ENCODE data around the gene SERPINA5. TPM values are rescaled to one million over a fixed set of nuclear protein-coding genes. Genes with fewer than 3 reads are reported as not detected.
A peak's percentile ranks its signal among the peaks of the same experiment; 100 is the strongest.

SERPINA5 gene
- total and polyA plus RNA-seq, 2 of the 13 experiments (the other 11 are each of a cell fraction or from before 2014, with no cell fraction given) = 449 to 498 TPM

DNA sequence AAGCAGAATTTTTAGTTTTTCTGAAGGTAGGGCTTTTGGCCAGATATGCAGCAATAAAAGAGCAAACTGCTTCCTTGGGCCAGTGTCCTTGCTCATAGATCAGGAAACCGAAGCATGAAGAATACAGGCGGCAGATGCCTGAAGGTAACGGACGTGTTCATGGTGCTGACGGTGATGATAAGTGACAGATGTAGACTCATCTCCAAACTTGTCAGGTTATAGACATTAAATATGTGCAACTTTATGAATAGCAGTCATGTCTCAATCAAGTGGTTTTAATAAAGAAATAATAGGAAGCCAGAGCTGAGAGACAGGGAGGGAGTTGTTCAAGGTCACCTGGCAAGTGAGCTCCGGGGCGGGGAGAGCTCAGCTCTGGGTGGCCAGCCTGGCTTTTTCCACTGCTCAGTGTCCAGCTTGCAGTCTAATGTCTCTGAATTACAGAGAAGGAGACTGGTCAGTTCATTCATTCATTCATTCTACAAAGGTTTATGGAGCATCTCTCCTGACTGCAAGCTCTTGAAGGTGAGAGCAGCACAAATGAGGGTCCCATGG is 1.0 kb downstream of the SERPINA5 start (continued):
- TF ChIP-seq PCBP2 (optimal IDR thresholded peaks at IDR 0.05; ENCODE audit: low read depth, low read length, poor library complexity, severe bottlenecking) = no peak
- no peak for TF ChIP-seq PAF1 (CRISPR knock-in tag; IDR thresholded peaks at IDR 0.05)
- no peak for TF ChIP-seq SIN3B (IDR thresholded peaks at IDR 0.05; ENCODE audit: low read length)
- 0 out of 2 replicates have a peak, but pooled peaks have one; percentile 29 for TF ChIP-seq ZNF329 (CRISPR knock-in tag; IDR thresholded peaks at IDR 0.05; ENCODE audit: low read depth)
- no peak for TF ChIP-seq ZNF451 (CRISPR knock-in tag; IDR thresholded peaks at IDR 0.05)
- TF ChIP-seq, protein P1, sequence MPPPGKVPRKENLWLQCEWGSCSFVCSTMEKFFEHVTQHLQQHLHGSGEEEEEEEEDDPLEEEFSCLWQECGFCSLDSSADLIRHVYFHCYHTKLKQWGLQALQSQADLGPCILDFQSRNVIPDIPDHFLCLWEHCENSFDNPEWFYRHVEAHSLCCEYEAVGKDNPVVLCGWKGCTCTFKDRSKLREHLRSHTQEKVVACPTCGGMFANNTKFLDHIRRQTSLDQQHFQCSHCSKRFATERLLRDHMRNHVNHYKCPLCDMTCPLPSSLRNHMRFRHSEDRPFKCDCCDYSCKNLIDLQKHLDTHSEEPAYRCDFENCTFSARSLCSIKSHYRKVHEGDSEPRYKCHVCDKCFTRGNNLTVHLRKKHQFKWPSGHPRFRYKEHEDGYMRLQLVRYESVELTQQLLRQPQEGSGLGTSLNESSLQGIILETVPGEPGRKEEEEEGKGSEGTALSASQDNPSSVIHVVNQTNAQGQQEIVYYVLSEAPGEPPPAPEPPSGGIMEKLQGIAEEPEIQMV (CRISPR knock-in tag; IDR thresholded peaks at IDR 0.05; ENCODE audit: low read depth) = 0 out of 2 replicates have a peak, but pooled peaks have one; percentile 28
- 0 out of 2 replicates have a peak, but pooled peaks have one; percentile 14 for TF ChIP-seq ZNF317 (CRISPR knock-in tag; IDR thresholded peaks at IDR 0.05)
- TF ChIP-seq MTF2 (CRISPR knock-in tag; IDR thresholded peaks at IDR 0.05; ENCODE audit: borderline replicate concordance) = peak; percentile 69; the same call in 1 of the 2 replicates
- 0 out of 2 replicates have a peak, but pooled peaks have one; percentile 1 for TF ChIP-seq ZMAT3 (CRISPR knock-in tag; conservative IDR thresholded peaks at IDR 0.05)
- TF ChIP-seq, protein P2, sequence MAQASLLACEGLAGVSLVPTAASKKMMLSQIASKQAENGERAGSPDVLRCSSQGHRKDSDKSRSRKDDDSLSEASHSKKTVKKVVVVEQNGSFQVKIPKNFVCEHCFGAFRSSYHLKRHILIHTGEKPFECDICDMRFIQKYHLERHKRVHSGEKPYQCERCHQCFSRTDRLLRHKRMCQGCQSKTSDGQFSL (CRISPR knock-in tag; IDR thresholded peaks at IDR 0.05) = no peak
- 0 out of 2 replicates have a peak, but pooled peaks have one; percentile 35 for TF ChIP-seq ATF1 (CRISPR knock-in tag; IDR thresholded peaks at IDR 0.05)
- TF ChIP-seq ZBTB3 (CRISPR knock-in tag; IDR thresholded peaks at IDR 0.05; ENCODE audit: borderline replicate concordance, low read depth) = 0 out of 2 replicates have a peak, but pooled peaks have one; percentile 50
- no peak for TF ChIP-seq ZNF781 (CRISPR knock-in tag; IDR thresholded peaks at IDR 0.05; ENCODE audit: borderline replicate concordance, not compliant biosample characterization)
- TF ChIP-seq, protein P3, sequence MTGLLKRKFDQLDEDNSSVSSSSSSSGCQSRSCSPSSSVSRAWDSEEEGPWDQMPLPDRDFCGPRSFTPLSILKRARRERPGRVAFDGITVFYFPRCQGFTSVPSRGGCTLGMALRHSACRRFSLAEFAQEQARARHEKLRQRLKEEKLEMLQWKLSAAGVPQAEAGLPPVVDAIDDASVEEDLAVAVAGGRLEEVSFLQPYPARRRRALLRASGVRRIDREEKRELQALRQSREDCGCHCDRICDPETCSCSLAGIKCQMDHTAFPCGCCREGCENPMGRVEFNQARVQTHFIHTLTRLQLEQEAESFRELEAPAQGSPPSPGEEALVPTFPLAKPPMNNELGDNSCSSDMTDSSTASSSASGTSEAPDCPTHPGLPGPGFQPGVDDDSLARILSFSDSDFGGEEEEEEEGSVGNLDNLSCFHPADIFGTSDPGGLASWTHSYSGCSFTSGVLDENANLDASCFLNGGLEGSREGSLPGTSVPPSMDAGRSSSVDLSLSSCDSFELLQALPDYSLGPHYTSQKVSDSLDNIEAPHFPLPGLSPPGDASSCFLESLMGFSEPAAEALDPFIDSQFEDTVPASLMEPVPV (CRISPR knock-in tag; IDR thresholded peaks at IDR 0.05) = 0 out of 2 replicates have a peak, but pooled peaks have one; percentile 18
- no peak for TF ChIP-seq ISL2 (CRISPR knock-in tag; IDR thresholded peaks at IDR 0.05)
- 0 out of 2 replicates have a peak, but pooled peaks have one; percentile 5 for TF ChIP-seq NR2C2 (CRISPR knock-in tag; IDR thresholded peaks at IDR 0.05; ENCODE audit: borderline replicate concordance)
- peak; percentile 65; the same call in 1 of the 2 replicates for TF ChIP-seq ZNF24 (IDR thresholded peaks at IDR 0.05)
- TF ChIP-seq PRMT3 (CRISPR knock-in tag; IDR thresholded peaks at IDR 0.05; ENCODE audit: borderline replicate concordance, low read depth) = no peak
- TF ChIP-seq, protein P4, sequence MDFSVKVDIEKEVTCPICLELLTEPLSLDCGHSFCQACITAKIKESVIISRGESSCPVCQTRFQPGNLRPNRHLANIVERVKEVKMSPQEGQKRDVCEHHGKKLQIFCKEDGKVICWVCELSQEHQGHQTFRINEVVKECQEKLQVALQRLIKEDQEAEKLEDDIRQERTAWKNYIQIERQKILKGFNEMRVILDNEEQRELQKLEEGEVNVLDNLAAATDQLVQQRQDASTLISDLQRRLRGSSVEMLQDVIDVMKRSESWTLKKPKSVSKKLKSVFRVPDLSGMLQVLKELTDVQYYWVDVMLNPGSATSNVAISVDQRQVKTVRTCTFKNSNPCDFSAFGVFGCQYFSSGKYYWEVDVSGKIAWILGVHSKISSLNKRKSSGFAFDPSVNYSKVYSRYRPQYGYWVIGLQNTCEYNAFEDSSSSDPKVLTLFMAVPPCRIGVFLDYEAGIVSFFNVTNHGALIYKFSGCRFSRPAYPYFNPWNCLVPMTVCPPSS (IDR thresholded peaks at IDR 0.05) = no peak
- no peak for TF ChIP-seq TBX3 (IDR thresholded peaks at IDR 0.05; ENCODE audit: borderline replicate concordance)
- 0 out of 2 replicates have a peak, but pooled peaks have one; percentile 3 for TF ChIP-seq PITX1 (CRISPR knock-in tag; IDR thresholded peaks at IDR 0.05)
- TF ChIP-seq, protein P5, sequence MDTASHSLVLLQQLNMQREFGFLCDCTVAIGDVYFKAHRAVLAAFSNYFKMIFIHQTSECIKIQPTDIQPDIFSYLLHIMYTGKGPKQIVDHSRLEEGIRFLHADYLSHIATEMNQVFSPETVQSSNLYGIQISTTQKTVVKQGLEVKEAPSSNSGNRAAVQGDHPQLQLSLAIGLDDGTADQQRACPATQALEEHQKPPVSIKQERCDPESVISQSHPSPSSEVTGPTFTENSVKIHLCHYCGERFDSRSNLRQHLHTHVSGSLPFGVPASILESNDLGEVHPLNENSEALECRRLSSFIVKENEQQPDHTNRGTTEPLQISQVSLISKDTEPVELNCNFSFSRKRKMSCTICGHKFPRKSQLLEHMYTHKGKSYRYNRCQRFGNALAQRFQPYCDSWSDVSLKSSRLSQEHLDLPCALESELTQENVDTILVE (CRISPR knock-in tag; IDR thresholded peaks at IDR 0.05) = no peak
